RWPE1 (cell line): ENCODE results near the gene OSBPL7.
A peak's percentile ranks its signal among the peaks of the same experiment; 100 is the strongest.

Experiments used
- CTCF ChIA-PET: fragments of 350-600 bp; sonication (Branson Sonifier 250); formaldehyde crosslinking; extraction: SDS; loops from one replicate; lab custom pipeline; 2021; lab: Yijun Ruan, JAX
- POLR2A ChIA-PET: fragments of 400-600 bp; formaldehyde crosslinking; extraction: SDS; loops from one replicate; lab custom pipeline; 2020; ENCODE audit warnings: antibody characterized with exemption; ENCODE audit not compliant: low non-redundant PET; lab: Yijun Ruan, JAX
- DNase-seq: peaks from one replicate; pipeline ENCODE4 v3.0.0; 2012; ENCODE audit warnings: low spot score
- H3K27ac ChIP-seq: fragments of 450-650 bp; 2 replicates; pipeline ENCODE4 v1.5.1; 2017
- TF ChIP-seq, protein P1 (sequence below): fragments of 450-650 bp; conservative IDR thresholded peaks from 2 replicates; pipeline ENCODE4 v1.5.1; 2017; ENCODE audit warnings: low read depth, mild to moderate bottlenecking

OSBPL7 gene

DNA sequence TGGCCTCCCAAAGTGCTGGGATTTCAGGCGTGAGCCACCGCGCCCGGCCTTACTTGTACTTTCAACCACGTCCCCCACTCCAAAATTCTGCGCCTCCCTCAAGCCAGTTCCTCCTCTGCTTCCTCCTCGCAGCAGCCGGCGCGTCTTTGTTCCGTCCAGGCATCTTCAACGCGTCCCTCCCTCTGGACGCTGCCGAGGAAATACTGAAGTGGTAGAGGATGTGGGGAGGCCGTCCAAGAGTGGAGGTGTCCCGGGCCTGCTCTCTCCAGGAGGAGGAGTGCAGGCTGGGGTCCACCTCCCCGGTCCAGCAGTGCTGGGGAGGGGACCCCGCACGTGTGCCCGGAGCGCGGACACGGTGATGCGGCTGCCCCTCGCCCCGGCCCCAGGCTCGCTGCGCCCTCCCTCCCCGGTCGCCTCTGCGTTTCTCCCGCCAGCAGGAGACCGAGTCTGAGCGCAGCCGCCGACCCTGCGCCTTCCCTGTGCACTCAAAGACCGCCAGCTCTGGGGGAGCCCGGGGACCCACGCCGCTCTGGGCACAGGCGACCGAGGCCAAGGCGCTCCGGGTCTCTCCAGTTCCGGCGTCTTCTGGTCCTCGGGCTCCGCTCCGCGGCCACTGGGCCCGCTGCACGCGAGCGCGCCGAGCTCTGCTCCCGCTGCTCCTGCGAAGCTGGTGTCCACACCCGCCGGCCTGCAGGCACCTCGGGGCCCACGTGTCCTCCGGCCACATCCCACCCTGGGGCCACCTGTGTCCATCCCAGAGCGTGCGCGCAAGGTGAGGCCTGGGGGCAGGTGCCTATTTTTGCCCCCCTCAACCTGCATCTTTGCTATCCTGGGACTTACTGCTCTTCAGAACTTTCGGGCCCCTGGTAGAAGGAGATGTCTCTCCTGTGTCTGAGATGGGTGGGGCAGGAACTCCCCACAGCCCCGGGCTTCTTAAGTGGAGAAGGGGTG is 31.7 kb downstream of the OSBPL7 start:
- ChIA-PET CTCF (interaction anchor here (0.6 to 1.1 kb wide), 7 partner anchors 12 to 224 kb away, joined by 3 to 5 read pairs (median 3); no protein-coding TSS in a partner anchor), POLR2A (no interaction called here)
- H3K27ac ChIP-seq = no peak overlapping the region
- TF ChIP-seq, protein P1, sequence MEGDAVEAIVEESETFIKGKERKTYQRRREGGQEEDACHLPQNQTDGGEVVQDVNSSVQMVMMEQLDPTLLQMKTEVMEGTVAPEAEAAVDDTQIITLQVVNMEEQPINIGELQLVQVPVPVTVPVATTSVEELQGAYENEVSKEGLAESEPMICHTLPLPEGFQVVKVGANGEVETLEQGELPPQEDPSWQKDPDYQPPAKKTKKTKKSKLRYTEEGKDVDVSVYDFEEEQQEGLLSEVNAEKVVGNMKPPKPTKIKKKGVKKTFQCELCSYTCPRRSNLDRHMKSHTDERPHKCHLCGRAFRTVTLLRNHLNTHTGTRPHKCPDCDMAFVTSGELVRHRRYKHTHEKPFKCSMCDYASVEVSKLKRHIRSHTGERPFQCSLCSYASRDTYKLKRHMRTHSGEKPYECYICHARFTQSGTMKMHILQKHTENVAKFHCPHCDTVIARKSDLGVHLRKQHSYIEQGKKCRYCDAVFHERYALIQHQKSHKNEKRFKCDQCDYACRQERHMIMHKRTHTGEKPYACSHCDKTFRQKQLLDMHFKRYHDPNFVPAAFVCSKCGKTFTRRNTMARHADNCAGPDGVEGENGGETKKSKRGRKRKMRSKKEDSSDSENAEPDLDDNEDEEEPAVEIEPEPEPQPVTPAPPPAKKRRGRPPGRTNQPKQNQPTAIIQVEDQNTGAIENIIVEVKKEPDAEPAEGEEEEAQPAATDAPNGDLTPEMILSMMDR = peak; percentile 76
- peak; percentile 57 for DNase-seq

DNA sequence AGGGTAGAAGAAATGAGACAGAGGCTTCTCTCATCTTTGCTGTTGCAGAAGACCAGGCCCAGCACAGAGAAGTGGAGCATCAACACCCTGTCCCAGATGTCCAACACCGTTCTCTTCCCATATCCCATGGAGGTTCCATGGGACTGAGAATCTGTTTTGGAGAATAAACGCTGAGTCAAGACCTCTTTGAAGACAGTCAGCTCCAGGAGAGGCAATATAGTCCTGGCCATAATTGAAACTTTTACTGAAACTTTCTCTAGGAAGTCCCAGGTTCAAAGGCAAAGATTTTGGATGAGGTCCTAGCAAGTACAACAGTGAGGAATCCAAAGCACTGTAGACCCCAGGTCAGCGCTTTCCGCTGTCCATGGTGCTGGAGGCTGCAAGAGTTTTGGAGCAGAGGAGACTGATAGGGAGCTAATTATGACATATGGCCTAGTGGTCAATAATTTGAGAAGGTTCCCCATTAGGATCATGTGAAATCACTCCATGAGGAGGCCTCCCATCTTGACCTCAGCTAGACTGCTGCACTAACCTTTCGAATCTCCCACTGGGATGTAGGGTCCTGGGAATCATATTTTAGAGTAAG is 36.0 kb downstream of the OSBPL7 start:
- POLR2A ChIA-PET = no interaction called here
- CTCF ChIA-PET = interaction anchor here (0.5 to 1.1 kb wide), 4 partner anchors 12 to 173 kb away, joined by 3 to 4 read pairs (median 4); no protein-coding TSS in a partner anchor
- TF ChIP-seq, protein P1 = no peak
- no peak overlapping the region for H3K27ac ChIP-seq
- no peak for DNase-seq

DNA sequence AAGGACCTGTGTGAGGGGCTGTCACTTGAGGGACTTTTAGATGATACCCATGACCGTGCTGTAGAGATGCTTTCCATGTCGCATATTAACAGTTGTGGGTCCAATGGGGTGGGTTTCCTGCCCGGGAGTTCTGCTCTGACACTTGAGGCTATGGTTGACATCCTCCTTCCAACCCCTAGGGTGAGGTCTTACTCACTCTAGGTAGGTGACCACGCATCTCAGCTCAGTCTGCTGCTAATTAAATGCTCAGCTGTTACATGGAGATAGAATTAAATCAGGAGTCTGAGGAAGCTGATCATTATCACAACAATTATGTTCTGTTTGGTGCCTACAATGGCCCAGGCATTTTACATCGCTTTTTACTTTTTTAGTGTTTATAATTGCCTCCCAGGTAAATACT is 40.2 kb downstream of the OSBPL7 start:
- H3K27ac ChIP-seq = no peak overlapping the region
- no peak for DNase-seq
- POLR2A ChIA-PET = no interaction called here
- TF ChIP-seq, protein P1 = no peak
- CTCF ChIA-PET = no interaction called here

DNA sequence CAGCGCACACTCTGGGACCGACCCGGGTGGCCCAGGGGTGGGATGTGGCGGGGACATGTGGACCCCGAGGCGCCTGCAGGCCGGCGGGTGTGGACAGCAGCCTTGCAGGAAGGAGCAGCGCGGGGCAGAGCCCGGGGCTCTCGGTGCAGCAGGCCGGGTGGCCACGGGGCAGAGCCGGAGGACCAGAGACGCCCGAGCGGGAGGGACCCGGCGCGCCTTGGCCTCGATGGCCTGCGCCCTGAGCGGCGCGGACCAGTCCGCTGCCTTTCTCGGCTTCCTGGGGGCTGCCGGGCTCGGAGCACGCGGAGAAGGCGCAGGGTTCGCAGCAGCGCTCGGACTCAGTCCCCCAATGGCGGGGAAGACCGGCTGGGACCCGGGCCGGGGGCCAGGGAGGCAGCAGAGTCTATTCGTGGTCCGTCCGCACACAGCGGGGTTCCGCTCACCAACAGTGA is 43.4 kb downstream of the OSBPL7 start:
- CTCF ChIA-PET = interaction anchor here (0.7 kb wide), 1 partner anchor 67 kb away, joined by 3 read pairs; no protein-coding TSS in a partner anchor
- TF ChIP-seq, protein P1 = no peak
- POLR2A ChIA-PET = no interaction called here
- no peak for DNase-seq
- H3K27ac ChIP-seq = no peak overlapping the region

DNA sequence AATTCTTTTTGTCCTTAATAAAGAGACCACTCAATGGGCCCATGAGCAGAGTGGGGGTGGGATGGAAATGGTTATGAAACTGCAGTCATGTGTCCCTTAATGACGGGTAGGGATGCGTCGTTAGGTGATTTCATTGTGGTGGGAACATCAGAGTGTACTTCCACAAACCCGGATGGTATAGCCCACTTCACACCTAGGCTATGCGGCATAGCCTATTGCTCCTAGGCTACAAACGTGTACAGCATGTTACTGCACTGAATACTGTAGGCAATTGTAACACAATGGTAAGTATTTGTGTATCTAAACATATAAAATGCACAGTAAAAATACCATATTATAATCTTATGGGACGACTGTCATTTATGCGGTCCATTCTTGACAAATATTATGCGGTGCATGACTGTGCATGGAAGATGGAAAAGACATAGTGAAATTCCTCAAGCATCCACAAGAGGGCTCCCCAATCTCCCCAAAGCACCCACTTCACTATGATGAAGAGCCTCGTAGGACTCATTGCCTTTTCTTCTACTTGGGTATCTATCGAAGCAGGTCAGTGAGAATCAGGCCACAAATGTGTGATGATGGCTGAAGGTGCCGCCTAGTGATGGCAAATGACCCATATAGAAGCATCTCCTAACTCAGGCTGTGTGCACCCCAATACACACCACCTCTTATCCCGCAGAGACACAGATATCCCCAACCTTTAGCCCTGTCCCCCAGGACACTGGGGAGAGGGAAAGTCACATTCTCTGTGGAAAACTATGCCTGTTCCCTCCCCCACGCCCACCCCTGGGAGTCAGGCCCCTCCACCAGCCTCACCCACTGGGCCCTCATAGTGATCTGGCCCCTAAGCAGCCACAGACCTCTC is 45.0 kb downstream of the OSBPL7 start:
- H3K27ac ChIP-seq = no peak overlapping the region
- ChIA-PET POLR2A (no interaction called here), CTCF (interaction anchor here (0.6 to 0.7 kb wide), 3 partner anchors 25 to 38 kb away, joined by 3 to 4 read pairs (median 3); no protein-coding TSS in a partner anchor)
- DNase-seq = peak; percentile 58
- TF ChIP-seq, protein P1 = peak; percentile 84
